Measurements from ENCODE around the gene ST3GAL4.
"Not testable (repeated sequence)": the region's sequence is repeated elsewhere in the genome, so short reads cannot be mapped to it uniquely, and the experiment has no call there.

Gene ST3GAL4

GRCh38 chr11:126375726-126376125 lies 20.2 kb downstream of the ST3GAL4 start:
- no peak overlapping the region for H3K4me3 ChIP-seq (replicated peaks; ENCODE audit: low read depth, low read length)
- TF ChIP-seq CTCF (IDR thresholded peaks at IDR 0.05; ENCODE audit: low read depth, low read length, missing control alignments), result no peak
- DNase-seq (ENCODE audit: extremely low read depth, low read depth), result no peak

GRCh38 chr11:126378763-126379162 lies 23.3 kb downstream of the ST3GAL4 start:
- no peak for DNase-seq (ENCODE audit: extremely low read depth, low read depth)
- no peak for TF ChIP-seq CTCF (IDR thresholded peaks at IDR 0.05; ENCODE audit: low read depth, low read length, missing control alignments)
- no peak overlapping the region for H3K4me3 ChIP-seq (replicated peaks; ENCODE audit: low read depth, low read length)

- no peak for TF ChIP-seq CTCF (IDR thresholded peaks at IDR 0.05; ENCODE audit: low read depth, low read length, missing control alignments)
- H3K4me3 ChIP-seq (replicated peaks; ENCODE audit: low read depth, low read length), result no peak overlapping the region
- no peak for DNase-seq (ENCODE audit: extremely low read depth, low read depth)
Observed at GRCh38 chr11:126380909-126381308, 25.4 kb downstream of the ST3GAL4 start.

GRCh38 chr11:126381960-126382359 lies 26.5 kb downstream of the ST3GAL4 start:
- DNase-seq (ENCODE audit: extremely low read depth, low read depth); H3K4me3 ChIP-seq (replicated peaks; ENCODE audit: low read depth, low read length): not testable (repeated sequence)

- not testable (repeated sequence) for DNase-seq (ENCODE audit: extremely low read depth, low read depth); H3K4me3 ChIP-seq (replicated peaks; ENCODE audit: low read depth, low read length)
Observed at GRCh38 chr11:126382641-126383040, 27.2 kb downstream of the ST3GAL4 start.

GRCh38 chr11:126383339-126384335 lies 28.2 kb downstream of the ST3GAL4 start:
- DNase-seq (ENCODE audit: extremely low read depth, low read depth), result no peak
- H3K4me3 ChIP-seq (replicated peaks; ENCODE audit: low read depth, low read length), result no peak overlapping the region
- no peak for TF ChIP-seq CTCF (IDR thresholded peaks at IDR 0.05; ENCODE audit: low read depth, low read length, missing control alignments)

GRCh38 chr11:126384449-126385070 lies 29.1 kb downstream of the ST3GAL4 start:
- H3K4me3 ChIP-seq (replicated peaks; ENCODE audit: low read depth, low read length), result no peak overlapping the region
- no peak for DNase-seq (ENCODE audit: extremely low read depth, low read depth)
- no peak for TF ChIP-seq CTCF (IDR thresholded peaks at IDR 0.05; ENCODE audit: low read depth, low read length, missing control alignments)

Measured in HFF-Myc (cell line).